Neural cell (in vitro differentiated cells): ENCODE results near the gene LPP. TPM values are rescaled to one million over a fixed set of nuclear protein-coding genes. Genes with fewer than 3 reads are reported as not detected.

ENCODE experiments used
- H2AFZ ChIP-seq: fragments of 200-600, 300-800 bp; sonication (generic), shearing (Covaris generic); 2 replicates; pipeline ENCODE4 v1.6.0; 2014; ENCODE audit warnings: low read depth, mild to moderate bottlenecking, antibody characterized with exemption, low read length, moderate library complexity
- H3F3A ChIP-seq: fragments of 200-600 bp; shearing (Covaris generic); 2 replicates; pipeline ENCODE4 v1.6.1; 2016; ENCODE audit warnings: mild to moderate bottlenecking, moderate library complexity, mixed read lengths, antibody characterized with exemption, low read length; ENCODE audit not compliant: insufficient read depth, poor library complexity, severe bottlenecking
- H3K27ac ChIP-seq: fragments of 200-600, 300-800 bp; sonication (generic), shearing (Covaris generic); 2 replicates; pipeline ENCODE4 v1.5.1; 2014; ENCODE audit warnings: mild to moderate bottlenecking, low read length, moderate library complexity
- H3K27me3 ChIP-seq: fragments of 300-800, 200-600 bp; sonication (generic), shearing (Covaris generic); 2 replicates; pipeline ENCODE4 v1.6.0; 2014; ENCODE audit warnings: mild to moderate bottlenecking, low read depth, low read length, moderate library complexity; ENCODE audit not compliant: insufficient read depth
- H3K36me3 ChIP-seq: fragments of 300-800, 200-600 bp; sonication (generic), shearing (Covaris generic); 2 replicates; pipeline ENCODE4 v1.5.1; 2014; ENCODE audit warnings: mild to moderate bottlenecking, antibody characterized with exemption, low read length, moderate library complexity; ENCODE audit not compliant: insufficient read depth
- H3K4me2 ChIP-seq: fragments of 300-800, 200-600 bp; sonication (generic), shearing (Covaris generic); 2 replicates; pipeline ENCODE4 v1.6.0; 2014; ENCODE audit warnings: mild to moderate bottlenecking, low read length
- H3K4me3 ChIP-seq: fragments of 300-800, 200-600 bp; sonication (generic), shearing (Covaris generic); 2 replicates; pipeline ENCODE4 v1.5.1; 2014; ENCODE audit warnings: mild to moderate bottlenecking, low read length, moderate library complexity
- H3K79me2 ChIP-seq: fragments of 200-600 bp; shearing (Covaris generic); replicated peaks from 2 replicates; pipeline ENCODE4 v1.6.0; 2014; ENCODE audit warnings: mild to moderate bottlenecking, low read length, moderate library complexity; ENCODE audit not compliant: insufficient read depth
- H3K9ac ChIP-seq: fragments of 300-800, 200-600 bp; sonication (generic), shearing (Covaris generic); 2 replicates; pipeline ENCODE4 v1.6.1; 2016; ENCODE audit warnings: mild to moderate bottlenecking, low read length, mixed read lengths
- H3K9me2 ChIP-seq: fragments of 200-600 bp; shearing (Covaris generic); 2 replicates; pipeline ENCODE4 v1.6.1; 2016; ENCODE audit warnings: mild to moderate bottlenecking, low read length, mixed read lengths; ENCODE audit not compliant: insufficient read depth
- H3K9me3 ChIP-seq: fragments of 200-600, 300-800 bp; sonication (generic), shearing (Covaris generic); 2 replicates; pipeline ENCODE4 v1.6.1; 2016; ENCODE audit warnings: mild to moderate bottlenecking, mixed run types, low read length, moderate library complexity, mixed read lengths
- H4K20me1 ChIP-seq: fragments of 200-600 bp; shearing (Covaris generic); 2 replicates; pipeline ENCODE4 v1.6.1; 2016; ENCODE audit warnings: mild to moderate bottlenecking, mixed run types; ENCODE audit not compliant: insufficient read depth
- EP300 ChIP-seq: fragments of 450-650 bp; conservative IDR thresholded peaks from 2 replicates; pipeline ENCODE4 v1.6.1; 2014; ENCODE audit warnings: antibody characterized with exemption, mild to moderate bottlenecking, moderate library complexity; ENCODE audit not compliant: poor library complexity, severe bottlenecking
- EZH2 ChIP-seq: fragments of 200-600, 300-800 bp; shearing (Covaris generic), sonication (generic); IDR thresholded peaks from 2 replicates; pipeline ENCODE4 v1.6.1; 2014; ENCODE audit warnings: antibody characterized with exemption, low read length, borderline replicate concordance, mild to moderate bottlenecking; ENCODE audit not compliant: insufficient read depth, poor library complexity, severe bottlenecking
- MXI1 ChIP-seq: fragments of 450-650 bp; conservative IDR thresholded peaks from 2 replicates; pipeline ENCODE4 v1.6.1; 2014; ENCODE audit warnings: antibody characterized with exemption, mild to moderate bottlenecking; ENCODE audit not compliant: poor library complexity, severe bottlenecking
- POLR2AphosphoS5 ChIP-seq: IDR thresholded peaks from 2 replicates; pipeline ENCODE4 v1.6.1; 2012
- RAD21 ChIP-seq: fragments of 450-650 bp; conservative IDR thresholded peaks from 2 replicates; pipeline ENCODE4 v1.6.1; 2014; ENCODE audit warnings: antibody characterized with exemption, mild to moderate bottlenecking, moderate library complexity
- REST ChIP-seq: IDR thresholded peaks from 2 replicates; pipeline ENCODE4 v1.6.1; 2012; ENCODE audit warnings: borderline replicate concordance
- SMC3 ChIP-seq: fragments of 450-650 bp; conservative IDR thresholded peaks from 2 replicates; pipeline ENCODE4 v1.6.1; 2014; ENCODE audit warnings: antibody characterized with exemption, mild to moderate bottlenecking, moderate library complexity; ENCODE audit not compliant: poor library complexity
- TAF1 ChIP-seq: IDR thresholded peaks from 2 replicates; pipeline ENCODE4 v1.6.1; 2012; ENCODE audit warnings: low read depth
- polyA plus RNA-seq: library from polyadenylated mRNA; depleted of rRNA; stranded (reverse); fragments of >200 nt; gene quantifications from 2 replicates; pipeline ENCODE4 v1.2.3, GENCODE V29; 2014
- TF ChIP-seq, protein P1 (sequence below): fragments of 450-650 bp; IDR thresholded peaks from 2 replicates; pipeline ENCODE4 v1.5.1; 2014; ENCODE audit warnings: antibody characterized with exemption, mild to moderate bottlenecking, moderate library complexity; ENCODE audit not compliant: poor library complexity, severe bottlenecking

LPP gene
- polyA plus RNA-seq, 1 donor from 2014 or later: 3.0 TPM

GRCh38 chr3:188722963-188723362, 569.0 kb downstream of the LPP start:
- H2AFZ ChIP-seq: no peak overlapping the region
- no peak overlapping the region for H3K4me2 ChIP-seq
- H3K4me3 ChIP-seq: no peak overlapping the region
- no peak overlapping the region for H3K9ac ChIP-seq
- H3K9me3 ChIP-seq: no peaks in the 10 kb centered on the region
- no peaks in the 10 kb centered on the region for H3F3A ChIP-seq
- no peaks in the 10 kb centered on the region for H3K9me2 ChIP-seq
- H3K36me3 ChIP-seq: no peaks in the 10 kb centered on the region
- no peaks in the 10 kb centered on the region for H4K20me1 ChIP-seq
- no peaks in the 10 kb centered on the region for H3K27me3 ChIP-seq
- no peak overlapping the region for H3K27ac ChIP-seq
- no peak for TF ChIP-seq RAD21
- no peak for TF ChIP-seq EP300
- TF ChIP-seq TAF1: no peak
- H3K79me2 ChIP-seq: no peaks in the 10 kb centered on the region

- H3K9me2 ChIP-seq: no peaks in the 10 kb centered on the region
- no peak overlapping the region for H3K4me3 ChIP-seq
- H3F3A ChIP-seq: no peaks in the 10 kb centered on the region
- no peak overlapping the region for H3K9ac ChIP-seq
- H2AFZ ChIP-seq: no peak overlapping the region
- no peaks in the 10 kb centered on the region for H3K9me3 ChIP-seq
- no peak overlapping the region for H3K27ac ChIP-seq
- no peak overlapping the region for H3K4me2 ChIP-seq
- no peaks in the 10 kb centered on the region for H4K20me1 ChIP-seq
- no peak for TF ChIP-seq EP300
- TF ChIP-seq, protein P1, sequence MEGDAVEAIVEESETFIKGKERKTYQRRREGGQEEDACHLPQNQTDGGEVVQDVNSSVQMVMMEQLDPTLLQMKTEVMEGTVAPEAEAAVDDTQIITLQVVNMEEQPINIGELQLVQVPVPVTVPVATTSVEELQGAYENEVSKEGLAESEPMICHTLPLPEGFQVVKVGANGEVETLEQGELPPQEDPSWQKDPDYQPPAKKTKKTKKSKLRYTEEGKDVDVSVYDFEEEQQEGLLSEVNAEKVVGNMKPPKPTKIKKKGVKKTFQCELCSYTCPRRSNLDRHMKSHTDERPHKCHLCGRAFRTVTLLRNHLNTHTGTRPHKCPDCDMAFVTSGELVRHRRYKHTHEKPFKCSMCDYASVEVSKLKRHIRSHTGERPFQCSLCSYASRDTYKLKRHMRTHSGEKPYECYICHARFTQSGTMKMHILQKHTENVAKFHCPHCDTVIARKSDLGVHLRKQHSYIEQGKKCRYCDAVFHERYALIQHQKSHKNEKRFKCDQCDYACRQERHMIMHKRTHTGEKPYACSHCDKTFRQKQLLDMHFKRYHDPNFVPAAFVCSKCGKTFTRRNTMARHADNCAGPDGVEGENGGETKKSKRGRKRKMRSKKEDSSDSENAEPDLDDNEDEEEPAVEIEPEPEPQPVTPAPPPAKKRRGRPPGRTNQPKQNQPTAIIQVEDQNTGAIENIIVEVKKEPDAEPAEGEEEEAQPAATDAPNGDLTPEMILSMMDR: no peak
- no peak for TF ChIP-seq EZH2
- TF ChIP-seq MXI1: no peak
- no peak for TF ChIP-seq TAF1
- no peak for TF ChIP-seq REST
- TF ChIP-seq POLR2AphosphoS5: no peak
- TF ChIP-seq RAD21: no peak
- no peak for TF ChIP-seq SMC3
- H3K27me3 ChIP-seq: no peaks in the 10 kb centered on the region
- no peaks in the 10 kb centered on the region for H3K79me2 ChIP-seq
- H3K36me3 ChIP-seq: no peaks in the 10 kb centered on the region
Observed at GRCh38 chr3:188727052-188727451, 573.1 kb downstream of the LPP start.

DNA sequence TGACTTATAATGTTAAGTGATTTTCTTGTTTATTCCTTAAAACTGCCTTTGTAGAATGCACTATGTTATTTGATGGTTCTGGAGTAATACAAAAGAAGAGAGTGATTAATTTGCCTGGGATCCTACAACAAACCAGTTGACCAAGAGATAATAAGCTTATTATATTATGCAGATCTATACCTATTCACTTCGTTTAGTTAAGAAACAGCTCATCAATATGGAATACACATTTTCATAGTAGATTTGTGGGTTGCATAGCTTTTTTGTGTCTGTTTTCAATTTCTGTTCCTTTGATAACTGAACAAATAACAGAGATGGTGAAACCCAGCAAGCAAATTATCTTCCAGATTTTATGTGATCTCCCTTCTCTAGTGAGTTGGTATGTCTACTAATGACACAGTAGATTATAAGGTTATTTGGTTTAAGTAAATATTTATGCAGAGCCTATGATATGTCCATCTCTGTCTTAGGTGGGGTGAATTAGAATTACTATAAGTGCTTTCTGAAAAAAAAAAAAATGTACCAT, 574.5 kb downstream of the LPP start:
- H3K4me2 ChIP-seq: no peak overlapping the region
- H3K27me3 ChIP-seq: no peaks in the 10 kb centered on the region
- H3F3A ChIP-seq: no peaks in the 10 kb centered on the region
- H3K36me3 ChIP-seq: no peaks in the 10 kb centered on the region
- H2AFZ ChIP-seq: no peak overlapping the region
- no peaks in the 10 kb centered on the region for H3K9me2 ChIP-seq
- no peak overlapping the region for H3K27ac ChIP-seq
- TF ChIP-seq EZH2 (no peak), REST (no peak), MXI1 (no peak), EP300 (no peak), POLR2AphosphoS5 (no peak), RAD21 (no peak), TAF1 (no peak), SMC3 (no peak)
- TF ChIP-seq, protein P1: no peak
- no peaks in the 10 kb centered on the region for H4K20me1 ChIP-seq
- no peaks in the 10 kb centered on the region for H3K79me2 ChIP-seq
- H3K9ac ChIP-seq: no peak overlapping the region
- H3K9me3 ChIP-seq: no peaks in the 10 kb centered on the region
- H3K4me3 ChIP-seq: no peak overlapping the region
